ENCODE measurements around the gene RHOA.
"Not testable (repeated sequence)": the region's sequence is repeated elsewhere in the genome, so short reads cannot be mapped to it uniquely, and the experiment has no call there.

Gene RHOA

DNA sequence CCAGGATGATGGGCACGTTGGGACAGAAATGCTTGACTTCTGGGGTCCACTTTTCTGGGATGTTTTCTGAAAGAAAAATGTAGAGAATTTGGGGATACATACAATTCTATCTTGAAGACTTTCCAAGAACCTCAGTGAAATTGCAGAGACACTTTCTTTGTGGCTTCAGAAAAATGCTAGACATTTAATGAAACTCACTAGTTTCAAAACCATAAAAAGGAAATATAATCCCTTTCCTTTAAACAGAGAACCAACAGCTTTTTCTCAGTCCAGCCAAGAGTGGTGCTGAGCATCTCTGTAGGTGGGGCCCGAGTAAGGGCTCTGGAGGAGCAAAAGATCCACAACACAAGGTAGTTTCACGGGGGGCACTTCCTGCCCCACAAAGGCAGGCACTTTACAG is 49.2 kb downstream of the RHOA start:
- no peak for DNase-seq (ENCODE audit: low spot score)

DNA sequence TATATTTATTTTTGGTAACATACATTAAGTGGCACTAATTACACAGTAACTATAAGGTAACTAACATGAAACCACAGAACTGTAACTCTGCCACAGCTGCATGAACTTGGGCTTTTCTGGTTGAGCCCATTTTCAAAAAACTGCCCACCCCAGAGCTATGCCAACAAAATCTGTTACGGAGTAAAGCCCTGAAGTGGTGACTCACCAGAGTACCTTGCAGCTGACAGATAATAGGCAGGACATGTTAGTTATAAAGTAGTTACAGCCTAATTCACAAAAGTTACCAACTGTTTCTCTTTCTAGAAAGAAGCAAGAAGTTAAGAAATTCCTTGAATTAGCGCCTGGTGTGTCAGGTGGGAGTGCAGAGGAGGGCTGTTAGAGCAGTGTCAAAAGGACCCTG is 52.2 kb downstream of the RHOA start:
- DNase-seq (ENCODE audit: low spot score) = no peak

DNA sequence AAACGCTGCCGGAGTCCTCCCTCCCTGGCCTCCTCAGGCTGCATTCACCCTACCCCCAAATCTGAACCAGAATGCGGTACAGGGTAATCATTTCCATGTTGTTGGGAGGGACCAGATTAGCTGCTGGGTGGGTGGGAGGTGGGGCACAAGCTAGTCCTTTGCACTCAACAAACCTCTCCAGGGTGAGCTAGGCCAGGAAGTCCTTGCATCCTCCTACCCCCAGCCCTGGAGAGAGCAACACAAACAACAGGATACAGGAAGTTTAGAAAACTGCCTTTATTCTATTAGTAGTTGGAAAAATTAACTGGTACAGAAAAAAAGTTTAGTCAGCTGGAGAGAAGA is 52.9 kb downstream of the RHOA start:
- DNase-seq (ENCODE audit: low spot score) = no peak

DNA sequence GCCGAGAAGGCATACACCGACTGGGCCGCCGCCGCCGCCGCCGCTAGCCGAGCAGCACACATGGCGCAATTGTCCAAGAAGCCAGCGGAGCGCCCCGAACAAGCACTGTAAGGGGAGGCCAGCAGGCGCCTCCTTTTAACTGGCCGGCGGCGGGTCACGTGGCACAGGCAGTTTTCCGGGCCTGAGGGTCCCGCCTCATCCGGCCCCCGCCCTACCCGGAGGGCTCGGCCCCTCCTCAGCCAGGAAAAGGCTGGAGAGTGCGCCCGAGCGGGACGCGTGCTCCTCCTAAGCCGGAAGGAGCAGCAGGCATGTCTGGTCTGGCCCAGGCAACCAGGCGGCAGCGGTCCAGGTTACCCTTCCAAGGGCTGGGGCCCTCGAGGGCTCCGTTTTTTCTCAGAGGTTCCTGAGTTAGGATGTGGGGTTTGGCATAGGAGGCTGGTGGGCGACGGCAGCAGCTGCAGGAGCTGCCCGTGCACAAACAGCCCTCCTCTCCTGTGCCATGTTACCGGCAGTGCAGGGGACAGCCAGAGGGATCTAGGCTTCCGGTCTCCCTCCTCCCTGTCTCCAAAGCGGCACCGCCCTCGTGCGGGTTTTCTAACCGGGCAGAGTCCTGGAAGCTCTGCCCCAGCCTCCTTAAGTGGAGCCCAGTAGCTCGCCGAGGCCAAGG is 53.4 kb downstream of the RHOA start, which contains the start of gene GPX1:
TSS of gene GPX1 (minus strand) at position 137 of the 667 bp plus-strand sequence. CDS start at position 62, 75 bp downstream.
- DNase-seq (ENCODE audit: low spot score) = peak; percentile 64

DNA sequence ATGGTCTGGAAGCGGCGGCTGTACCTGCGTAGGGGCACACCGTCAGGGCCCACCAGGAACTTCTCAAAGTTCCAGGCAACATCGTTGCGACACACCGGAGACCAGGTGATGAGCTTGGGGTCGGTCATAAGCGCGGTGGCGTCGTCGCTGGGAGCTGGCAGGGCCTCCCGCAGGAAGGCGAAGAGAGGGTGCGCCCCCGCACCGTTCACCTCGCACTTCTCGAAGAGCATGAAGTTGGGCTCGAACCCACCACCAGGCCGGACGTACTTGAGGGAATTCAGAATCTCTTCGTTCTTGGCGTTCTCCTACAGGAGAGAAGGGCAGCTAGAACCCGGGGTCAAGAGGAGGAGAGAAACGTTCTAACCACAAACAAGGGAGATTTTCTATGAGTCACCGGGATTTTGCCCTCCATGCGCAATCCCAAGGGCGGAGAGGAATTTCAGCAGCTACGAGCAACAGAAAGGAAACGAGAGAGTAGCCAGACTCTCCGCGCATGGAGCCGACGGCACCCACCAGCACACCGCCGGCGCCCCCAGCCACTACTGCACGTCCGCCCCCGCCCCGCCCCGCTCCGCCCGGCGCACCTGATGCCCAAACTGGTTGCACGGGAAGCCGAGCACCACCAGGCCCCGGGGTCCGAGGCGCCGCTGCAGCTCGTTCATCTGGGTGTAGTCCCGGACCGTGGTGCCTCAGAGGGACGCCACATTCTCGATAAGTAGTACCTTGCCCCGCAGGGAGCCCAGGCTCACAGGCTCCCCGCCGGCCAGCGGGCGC is 54.1 kb downstream of the RHOA start:
- DNase-seq (ENCODE audit: low spot score) = not testable (repeated sequence)

DNA sequence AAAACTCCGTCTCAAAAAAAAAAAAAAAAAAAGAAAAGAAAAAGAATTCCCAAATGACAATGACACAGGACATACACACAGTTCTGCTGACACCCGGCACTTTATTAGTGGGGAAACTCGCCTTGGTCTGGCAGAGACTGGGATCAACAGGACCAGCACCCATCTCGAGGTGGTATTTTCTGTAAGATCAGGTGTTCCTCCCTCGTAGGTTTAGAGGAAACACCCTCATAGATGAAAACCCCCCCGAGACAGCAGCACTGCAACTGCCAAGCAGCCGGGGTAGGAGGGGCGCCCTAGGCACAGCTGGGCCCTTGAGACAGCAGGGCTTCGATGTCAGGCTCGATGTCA is 54.7 kb downstream of the RHOA start:
- DNase-seq (ENCODE audit: low spot score) = not testable (repeated sequence)

DNA sequence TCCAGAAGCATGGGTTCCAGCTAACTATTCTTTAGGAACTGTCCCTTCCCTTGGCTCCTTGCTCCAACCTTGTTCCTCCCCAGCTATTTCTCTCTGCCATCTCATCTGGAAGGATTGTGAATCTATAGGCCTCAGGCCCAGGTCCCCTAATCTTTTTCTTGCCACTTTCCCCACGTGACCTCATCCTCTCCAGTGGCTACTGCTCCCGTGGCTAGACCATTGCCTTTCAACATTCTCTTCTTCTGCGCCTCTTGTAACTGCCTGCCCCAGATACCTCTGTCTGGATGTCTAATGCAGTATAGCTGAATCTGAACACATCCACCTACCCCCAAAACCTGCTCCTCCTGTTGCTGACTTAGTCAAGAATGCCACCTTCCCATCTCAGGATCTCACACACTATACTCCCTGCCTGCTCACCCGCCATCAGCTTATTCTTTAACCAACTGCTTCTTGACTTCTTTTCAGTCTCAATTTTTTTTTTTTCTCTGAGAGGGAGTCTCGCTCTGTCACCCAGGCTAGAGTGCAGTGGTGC is 58.8 kb downstream of the RHOA start:
- DNase-seq (ENCODE audit: low spot score) = no peak

DNA sequence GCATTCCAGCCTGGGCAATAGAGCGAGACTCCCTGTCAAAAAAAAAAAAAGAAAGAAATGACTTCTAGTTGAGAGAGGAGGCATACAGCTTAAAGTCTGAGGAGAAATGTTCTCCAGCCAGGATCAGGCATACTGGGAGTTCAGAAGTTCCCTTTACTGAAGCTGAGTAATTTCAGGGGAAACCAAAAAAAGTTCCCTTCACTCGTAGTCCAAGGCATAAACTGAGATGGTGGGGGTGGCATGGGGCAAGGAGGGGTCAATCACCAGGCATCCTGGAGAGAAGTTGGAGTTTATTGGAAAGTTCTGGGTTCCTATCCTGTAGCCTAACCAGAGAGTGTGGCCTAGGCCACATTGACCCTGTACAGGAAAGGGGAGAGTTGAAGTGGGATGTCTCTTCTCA is 59.5 kb downstream of the RHOA start:
- no peak for DNase-seq (ENCODE audit: low spot score)

DNA sequence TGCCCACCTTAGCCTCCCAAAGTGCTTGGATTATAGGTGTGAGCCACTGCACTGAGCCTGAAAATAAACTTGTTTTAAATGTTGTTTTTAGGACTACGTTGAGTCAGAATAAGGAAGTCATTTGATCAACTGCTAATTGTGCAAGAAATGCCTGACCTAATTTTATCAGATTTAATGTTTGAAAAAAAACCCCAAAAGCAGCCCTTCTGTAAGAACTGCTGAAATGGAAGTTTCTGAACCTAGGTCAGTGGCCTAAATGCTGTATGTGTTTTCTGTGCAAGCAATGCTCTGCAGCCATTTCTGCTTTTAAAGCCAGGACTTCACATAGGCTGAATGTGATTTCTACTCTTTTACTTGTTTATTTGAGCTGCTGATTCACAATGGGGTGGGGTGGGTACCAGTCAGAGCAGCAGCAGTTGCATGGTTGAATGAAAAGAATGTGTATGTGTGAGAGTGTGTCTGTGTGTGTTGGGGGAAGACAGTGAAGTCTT is 60.2 kb downstream of the RHOA start:
- no peak for DNase-seq (ENCODE audit: low spot score)

DNA sequence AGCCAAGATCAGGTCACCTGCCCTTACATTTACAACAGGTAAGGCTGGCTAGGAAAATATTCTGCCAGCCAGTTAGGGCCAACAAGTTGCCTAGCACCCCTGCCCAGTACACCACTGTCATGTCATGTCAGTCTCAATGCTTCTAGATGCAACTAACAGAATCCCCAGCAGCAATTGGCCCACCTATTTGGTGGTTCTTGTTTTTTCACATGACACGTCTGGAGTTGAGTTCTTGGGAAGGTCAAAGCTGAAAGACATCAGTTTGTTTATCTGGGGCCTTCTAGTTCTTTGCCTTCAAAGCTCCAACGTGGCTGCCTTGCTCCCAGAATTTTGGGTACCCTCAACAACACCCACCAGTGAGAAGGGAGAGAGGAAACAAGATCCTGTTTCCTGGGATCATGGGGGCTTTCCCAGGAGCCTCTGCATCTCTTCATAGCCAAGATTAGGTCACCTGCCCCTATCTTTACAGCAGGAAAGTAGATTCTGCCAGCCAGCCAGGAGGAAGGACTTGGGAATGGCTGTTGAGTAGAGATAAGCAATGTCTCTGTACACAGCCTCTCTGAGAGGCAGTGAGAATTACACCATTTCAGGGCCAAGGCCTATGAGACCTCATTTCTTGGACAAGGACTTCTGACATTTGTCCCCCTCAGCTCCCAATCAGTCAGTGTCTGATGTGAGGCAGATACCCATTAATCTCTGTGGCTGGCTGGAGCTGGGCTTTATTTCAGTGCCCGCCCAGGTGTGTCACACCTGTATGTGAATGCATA is 62.2 kb downstream of the RHOA start:
- no peak for DNase-seq (ENCODE audit: low spot score)

DNA sequence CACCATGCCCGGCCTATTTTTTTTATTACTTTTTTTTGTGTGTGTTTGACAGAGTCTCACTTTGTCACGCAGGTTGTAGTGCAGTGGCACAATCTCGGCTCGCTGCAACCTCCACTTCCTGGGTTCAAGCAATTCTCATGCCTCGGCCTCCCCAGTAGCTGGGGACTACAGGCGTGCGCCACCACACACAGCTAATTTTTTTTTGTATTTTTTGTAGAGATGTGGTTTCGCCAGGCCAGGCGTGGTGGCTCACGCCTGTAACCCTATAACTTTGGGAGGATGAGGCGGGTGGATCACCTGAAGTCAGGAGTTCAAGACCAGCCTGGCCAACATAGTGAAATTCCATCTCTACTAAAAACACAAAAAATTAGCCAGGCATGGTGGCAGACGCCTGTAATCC is 63.4 kb downstream of the RHOA start:
- DNase-seq (ENCODE audit: low spot score) = not testable (repeated sequence)

DNA sequence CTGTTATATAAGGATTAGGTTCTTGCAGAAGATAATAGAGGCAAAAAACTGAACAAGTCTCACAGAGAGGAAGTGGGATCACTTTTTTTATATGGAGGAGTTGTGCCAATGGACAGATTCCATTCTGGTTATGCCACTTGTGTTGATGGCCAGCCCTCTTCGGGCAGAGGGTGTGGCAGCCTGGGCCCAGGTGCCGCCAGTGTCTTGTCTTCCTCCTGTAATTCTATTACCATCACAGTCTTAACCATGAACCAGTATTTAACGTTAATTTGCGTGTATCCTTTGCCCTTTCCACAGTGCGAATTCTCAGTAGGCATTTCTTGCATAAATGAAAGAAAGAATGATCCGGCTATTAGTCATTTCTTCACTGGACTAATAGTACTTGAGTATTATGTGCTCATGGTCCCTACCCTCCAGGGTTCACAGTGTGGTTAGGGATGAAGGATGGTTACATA is 65.0 kb downstream of the RHOA start:
- DNase-seq (ENCODE audit: low spot score) = no peak

DNA sequence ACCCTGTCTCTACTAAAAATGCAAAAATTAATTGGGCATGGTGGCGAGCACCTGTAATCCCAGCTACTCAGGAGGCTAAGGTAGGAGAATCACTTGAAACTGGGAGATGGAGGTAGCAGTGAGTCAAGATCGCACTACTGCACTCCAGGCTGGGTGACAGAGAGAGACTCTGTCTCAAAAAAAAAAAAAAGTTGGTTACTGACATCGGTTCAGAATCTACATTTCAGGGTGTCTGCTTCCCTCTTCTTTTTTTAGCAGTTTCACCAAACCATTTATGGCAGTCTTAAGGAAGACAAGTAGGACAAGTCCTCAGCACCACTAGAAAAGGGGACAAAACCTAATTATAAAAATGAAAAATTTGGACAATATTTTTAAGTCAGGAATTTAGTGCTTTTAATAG is 68.6 kb downstream of the RHOA start:
- DNase-seq (ENCODE audit: low spot score) = no peak

DNA sequence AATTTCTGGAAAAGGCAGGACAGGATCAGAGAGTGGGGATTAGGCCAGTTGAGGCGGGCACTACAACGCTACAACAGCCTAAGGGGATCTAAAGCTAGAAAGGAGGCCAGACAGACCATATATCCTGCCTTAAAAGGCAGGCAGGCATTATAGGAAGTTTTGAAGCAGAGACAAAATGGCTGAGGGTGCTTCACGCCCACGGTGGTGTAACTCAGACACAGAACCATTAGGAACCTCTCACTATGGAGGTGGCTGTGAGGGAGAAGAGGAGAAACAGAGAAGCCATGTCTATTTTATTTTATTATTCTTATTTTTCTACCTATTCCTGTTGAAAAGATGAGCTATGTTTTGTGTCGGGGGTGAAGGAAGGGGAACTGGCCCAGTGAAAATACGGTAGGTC is 69.8 kb downstream of the RHOA start:
- DNase-seq (ENCODE audit: low spot score) = no peak

DNA sequence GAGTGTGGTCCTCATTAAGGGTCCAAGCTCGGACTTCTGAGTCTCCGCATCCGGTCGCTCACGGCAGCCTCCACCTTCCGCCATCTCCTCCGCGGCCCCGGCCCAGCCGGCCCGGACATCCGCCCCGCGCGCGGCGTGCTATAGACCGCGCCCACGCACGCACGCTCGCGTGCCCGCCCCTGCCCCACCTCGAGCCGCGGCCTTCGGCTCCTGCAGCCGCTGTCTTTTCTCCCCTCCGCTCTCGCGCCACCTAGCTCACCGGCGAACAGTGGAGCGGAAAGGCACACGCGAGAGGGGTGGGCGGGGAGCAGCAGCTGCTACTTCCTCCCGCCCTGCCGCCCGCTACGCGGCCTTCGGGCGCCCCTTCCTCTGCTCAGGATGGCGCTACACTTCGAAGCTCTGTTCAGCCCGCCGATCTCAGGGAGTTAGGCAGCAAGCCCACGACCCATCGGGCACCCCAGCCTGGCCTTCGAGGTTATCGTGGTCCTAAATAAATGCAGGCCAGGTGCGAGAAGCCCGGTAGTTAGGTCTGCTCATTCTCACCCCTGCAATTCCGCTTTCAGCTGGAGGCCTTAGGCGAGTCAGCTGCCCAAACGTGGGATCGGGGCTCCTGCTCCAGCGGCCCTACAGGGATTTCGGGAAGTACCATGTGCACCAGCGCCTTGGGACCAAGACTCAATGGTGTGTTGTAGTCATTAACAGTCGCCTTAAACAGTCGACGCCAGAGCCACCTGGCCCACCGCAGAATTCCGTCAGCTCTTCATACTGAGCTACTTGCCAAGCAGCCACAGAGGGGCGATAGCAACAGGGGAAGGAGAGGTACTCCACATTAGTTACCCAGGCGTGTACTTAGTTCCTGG is 71.6 kb downstream of the RHOA start, which contains the start of gene USP4:
TSS of gene USP4 (minus strand) at position 113 of the 860 bp plus-strand sequence. CDS start at position 84, 29 bp downstream.
- peak; percentile 87 for DNase-seq (ENCODE audit: low spot score)

DNA sequence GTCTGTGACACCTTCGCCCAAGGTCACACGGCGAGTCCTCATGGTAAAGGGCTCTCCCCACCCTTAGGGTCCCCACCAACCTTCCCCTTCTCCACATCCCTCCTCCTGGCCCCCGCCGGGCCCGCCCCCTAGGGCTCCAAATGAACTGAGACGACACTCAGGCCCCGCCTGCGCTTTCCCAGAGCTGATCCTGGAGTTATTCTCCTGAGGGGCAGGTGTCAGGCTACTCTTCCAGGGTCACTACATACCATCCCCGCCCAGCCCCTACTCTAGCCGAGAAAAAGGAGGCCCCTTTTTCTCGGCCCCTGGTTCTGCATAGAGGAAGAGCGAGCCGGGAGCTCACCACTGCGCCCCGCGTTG is 72.2 kb downstream of the RHOA start:
- DNase-seq (ENCODE audit: low spot score) = no peak

DNA sequence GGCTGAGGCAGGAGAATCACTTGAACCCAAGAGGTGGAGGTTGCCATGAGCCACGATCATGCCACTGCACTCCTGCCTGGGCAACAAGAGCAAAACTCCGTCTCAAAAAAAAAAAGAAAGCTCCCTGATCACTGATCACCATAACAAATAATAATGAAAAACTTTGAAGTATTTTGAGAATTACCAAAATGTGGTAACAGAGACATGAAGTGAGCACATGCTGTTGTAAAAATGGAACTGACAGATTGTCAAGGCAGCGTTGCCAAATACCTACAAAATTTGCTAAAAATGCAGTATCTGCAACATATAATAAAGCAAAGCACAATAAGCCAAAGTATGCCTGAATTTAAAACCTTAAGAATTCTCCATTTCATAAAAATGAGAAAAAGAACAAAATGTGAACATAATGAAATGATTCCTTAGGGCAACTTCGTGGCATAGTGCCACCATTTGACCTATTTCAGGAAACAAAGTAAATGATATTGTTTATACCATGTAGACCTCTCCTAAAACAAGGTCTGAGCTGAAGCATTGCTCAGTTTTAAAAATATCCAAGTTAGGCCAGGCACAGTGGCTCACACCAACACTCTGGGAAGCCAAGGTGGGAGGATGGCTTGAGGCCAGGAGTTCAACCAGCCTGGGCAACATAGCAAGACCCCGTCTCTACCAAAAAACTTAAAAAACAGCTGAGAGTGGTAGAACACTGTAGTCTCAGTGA is 77.7 kb downstream of the RHOA start:
- no peak for DNase-seq (ENCODE audit: low spot score)

DNA sequence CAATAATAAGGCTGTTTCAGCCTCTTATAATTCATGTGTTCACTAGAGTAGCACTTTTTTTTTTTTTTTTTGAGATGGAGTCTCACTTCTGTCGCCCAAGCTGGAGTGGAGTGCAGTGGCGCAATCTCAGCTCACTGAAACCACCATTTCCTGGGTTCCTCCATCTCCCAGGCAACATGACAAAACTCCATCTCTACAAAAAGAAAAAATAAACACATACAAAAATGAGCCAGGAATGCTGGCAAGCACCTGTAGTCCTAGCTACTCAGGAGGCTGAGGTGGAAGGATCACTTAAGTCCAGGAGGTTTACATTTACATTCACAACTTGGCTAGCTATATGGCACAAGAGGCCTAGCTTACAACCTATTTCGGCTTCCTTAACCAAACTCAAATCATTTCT is 78.7 kb downstream of the RHOA start:
- no peak for DNase-seq (ENCODE audit: low spot score)

DNA sequence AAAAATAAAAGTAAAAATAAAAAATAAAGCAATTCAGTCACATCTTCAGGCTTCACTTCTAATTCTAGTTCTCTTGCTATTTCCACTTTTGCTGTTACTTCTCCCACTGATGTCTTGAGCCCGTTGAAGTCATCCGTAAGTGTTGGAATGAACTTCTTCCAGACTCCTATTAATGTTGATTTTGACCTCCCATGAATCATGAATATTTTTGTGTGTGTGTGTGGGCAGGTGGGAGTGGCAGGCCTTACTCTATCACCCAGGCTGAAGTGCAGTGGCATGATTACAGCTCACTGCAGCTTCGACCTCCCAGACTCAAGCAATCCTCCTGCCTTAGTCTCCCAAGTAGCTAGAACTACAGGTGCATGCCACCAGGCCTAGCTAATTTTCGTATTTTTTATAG is 82.6 kb downstream of the RHOA start:
- no peak for DNase-seq (ENCODE audit: low spot score)

DNA sequence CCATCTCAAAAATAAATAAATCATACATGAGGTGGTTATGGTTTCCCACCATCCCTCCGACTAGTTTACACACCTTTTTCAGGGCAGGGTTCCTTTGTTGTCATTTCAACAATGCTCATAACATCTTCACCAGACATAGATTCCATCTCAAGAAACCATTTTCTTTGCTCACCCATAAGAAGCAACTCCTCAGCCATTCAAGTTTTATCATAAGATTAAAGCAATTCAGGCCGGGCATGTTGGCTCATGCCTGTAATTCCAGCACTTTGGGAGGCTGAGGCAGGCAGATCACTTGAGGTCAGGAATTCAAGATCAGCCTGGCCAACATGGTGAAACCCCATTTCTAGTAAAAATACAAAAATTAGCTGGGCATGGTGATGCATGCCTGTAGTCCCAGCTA is 83.4 kb downstream of the RHOA start:
- not testable (repeated sequence) for DNase-seq (ENCODE audit: low spot score)

DNA sequence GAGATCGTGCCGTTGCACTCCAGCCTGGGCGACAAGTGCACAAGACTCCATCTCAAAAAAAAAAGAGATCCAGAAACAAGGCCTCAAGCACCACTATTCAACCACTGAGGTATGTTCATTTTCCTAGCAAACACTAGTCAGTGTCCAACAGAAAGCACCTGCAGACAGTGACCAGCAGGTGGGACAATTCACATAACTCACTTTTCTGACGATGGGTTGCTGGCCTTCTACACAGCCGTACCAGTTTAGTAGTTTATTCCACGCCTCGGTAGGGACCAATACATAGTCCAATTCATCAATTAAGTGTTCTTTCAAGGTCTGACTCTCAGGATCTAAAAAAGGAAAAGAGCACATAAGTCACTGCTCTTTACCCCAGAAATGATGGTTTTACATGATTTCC is 84.3 kb downstream of the RHOA start:
- DNase-seq (ENCODE audit: low spot score) = peak; percentile 10

Data from NAMALWA (cell line).